Hippocampal formation (tissue), 2 donors: Measurements from ENCODE around the gene DMBX1.

Source experiments
- DNase-seq, 2 donors: peaks; one replicate each; lab custom pipeline; 2025; lab: John Stamatoyannopoulos, UW

Gene DMBX1

DNA sequence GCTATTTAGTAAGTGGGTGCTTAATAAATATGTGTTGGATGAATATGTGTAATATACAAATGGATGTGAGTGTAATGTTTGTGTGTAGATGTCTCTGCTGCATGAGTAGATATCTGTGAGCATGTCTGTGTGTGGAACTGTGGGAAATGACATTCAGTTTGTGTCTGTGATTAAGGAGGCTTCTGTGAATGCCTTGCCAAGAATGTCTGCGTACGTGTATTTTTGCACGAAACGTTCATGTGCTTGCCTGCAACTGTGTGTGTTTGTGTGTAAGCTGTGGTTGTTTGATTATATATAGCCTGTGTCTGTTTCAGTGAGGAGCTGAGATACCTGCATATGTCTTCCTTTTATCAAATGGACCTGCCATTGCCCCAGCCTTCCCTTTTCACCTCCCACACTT, 13.8 kb downstream of the DMBX1 start:
- no peak for DNase-seq

DNA sequence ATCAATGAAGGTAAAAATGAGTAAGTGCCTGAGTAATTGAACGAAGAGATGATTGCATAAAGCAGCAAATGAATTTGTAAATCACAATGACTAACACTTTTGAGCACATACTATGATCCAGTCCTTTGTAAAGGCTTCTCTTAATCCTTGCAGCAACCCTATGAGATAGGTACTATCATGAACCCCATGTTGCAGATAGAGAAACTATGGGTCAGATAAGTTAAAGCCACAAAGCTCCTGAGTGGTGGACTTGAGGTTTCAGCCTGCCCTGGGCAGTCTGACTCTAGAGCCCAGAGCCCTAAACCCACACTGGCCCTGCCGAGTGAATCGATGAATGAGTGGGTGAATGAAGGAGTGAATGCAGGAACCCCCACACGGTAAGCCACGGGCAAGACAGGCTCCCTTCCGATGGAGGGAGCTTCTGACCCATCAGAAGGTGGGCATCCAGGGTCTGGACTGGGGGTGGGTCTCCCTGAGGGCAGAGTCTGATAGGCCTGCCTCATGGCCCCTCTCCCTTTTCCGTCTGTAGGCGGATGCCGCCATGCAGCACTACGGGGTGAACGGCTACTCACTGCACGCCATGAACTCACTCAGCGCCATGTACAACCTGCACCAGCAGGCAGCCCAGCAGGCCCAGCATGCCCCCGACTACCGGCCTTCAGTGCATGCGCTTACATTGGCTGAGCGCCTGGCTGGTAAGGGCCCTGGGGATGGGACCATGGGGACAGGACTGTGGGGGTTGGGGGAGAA, 17.0 kb downstream of the DMBX1 start:
- no peak for DNase-seq

DNA sequence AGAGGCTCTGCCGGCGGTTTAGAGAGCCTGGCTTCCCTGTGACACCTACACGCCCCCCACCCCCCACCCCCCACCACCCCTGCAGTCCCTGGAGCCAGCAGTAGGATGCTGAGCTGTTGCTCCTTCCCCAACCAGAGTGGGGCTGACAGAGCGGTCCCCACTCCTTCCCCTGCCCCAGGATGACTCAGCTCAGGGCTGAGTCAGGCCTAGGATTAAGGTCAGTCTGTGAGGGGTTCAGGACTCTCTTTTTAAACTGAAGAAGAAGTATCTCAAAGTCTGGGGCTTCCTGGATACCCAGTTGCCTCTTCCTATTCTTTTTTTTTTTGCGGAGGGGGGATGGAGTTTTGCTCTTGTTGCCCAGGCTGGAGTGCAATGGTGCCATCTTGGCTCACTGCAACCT, 19.1 kb downstream of the DMBX1 start:
- DNase-seq, result no peak

DNA sequence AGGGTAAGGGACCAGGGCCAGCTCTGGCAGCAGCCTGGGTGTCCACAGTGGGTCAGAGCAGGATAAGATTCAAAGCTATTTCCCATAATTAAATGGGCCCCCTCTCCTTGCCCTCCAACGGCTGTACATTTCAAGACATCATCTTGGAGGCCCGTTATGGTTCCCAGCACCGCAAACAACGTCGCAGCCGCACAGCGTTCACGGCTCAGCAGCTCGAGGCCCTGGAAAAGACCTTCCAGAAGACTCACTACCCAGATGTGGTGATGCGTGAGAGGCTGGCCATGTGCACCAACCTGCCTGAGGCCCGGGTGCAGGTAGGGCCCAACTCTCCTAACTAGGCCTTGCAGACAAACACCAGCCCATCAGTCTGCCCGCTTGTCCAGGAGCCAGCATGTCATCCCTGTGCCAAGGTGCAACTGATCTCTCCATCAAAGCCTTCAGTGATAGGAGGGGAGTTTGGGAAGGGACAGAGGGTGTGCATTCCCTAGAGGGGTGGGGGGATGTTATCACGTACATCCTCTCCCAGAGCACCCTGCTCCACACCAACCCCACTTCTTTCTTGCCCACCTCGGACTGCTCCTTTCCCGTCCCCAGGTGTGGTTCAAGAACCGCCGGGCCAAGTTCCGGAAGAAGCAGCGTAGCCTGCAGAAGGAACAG, 20.8 kb downstream of the DMBX1 start:
- no peak for DNase-seq

DNA sequence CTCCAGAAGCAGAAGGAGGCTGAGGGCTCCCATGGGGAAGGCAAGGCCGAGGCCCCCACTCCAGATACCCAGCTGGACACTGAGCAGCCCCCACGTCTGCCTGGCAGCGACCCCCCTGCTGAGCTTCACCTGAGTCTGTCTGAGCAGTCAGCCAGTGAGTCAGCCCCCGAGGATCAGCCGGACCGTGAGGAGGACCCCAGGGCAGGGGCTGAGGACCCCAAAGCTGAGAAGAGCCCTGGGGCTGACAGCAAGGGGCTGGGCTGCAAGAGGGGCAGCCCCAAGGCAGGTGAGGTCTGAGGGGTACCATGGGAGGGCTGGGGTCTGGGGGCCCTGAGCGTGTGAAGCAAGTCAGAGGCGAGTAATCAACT, 21.3 kb downstream of the DMBX1 start:
- no peak for DNase-seq

DNA sequence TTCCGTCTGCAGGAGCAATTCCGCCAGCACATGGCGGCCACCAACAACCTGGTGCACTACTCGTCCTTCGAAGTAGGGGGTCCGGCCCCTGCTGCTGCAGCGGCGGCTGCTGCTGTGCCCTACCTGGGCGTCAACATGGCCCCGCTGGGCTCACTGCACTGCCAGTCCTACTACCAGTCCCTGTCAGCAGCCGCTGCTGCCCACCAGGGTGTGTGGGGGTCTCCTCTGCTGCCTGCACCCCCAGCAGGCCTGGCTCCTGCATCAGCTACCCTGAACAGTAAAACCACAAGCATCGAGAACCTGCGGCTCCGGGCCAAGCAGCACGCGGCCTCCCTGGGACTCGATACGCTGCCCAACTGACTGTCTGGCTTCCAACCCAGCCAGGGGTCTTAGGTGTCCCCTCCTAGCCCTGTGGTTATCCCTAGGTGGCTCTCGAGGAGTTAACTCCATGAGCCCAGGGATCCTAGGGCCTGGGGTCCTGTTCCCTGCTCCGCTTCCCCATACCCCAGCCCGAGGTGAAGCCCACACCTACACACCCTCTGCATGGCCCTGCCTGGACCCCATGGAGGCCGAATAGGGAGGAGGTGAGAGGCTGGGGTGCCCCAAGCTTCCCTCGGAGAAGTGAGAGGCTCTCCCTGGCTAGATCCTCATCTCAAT, 22.6 kb downstream of the DMBX1 start:
- no peak for DNase-seq

DNA sequence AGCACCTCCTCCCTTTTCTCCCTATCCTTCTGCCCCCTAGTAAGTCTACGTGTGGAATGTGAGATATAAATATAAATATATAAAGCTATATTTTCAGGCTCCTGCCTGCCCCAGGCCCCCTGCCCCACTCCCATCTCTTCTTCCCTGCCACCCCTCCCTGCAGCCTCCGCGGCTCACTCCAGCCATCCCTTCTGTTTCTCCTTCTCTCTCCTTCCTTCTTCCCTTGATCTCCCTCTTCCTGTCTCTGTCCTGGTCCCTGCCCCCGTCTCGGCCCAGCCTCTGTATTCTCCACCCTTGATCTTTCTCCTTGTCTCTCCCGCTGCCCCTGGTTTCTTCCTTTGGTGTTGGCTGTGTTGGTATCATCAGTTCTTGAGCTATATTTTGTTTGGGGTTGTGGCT, 23.2 kb downstream of the DMBX1 start:
- no peak for DNase-seq

DNA sequence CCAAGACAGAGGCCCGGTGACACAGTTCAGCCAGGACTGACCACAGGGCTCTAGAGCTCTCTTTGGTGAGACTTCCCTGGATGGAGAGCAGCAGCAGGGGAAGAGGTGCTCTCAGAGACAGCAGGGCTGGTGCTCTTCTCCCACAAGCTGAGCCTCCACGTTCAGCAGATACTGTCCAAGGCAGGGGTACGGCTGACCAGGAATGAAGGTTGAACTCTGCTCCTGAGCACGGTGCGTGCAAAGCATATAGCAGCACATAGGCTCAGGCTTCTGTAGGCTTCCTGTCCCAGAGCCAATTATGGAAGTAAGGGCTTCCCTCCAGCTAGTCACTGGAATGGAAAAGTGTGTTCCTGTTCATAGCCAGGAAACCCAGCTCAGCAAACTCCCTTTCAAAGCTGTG, 23.9 kb downstream of the DMBX1 start:
- no peak for DNase-seq

DNA sequence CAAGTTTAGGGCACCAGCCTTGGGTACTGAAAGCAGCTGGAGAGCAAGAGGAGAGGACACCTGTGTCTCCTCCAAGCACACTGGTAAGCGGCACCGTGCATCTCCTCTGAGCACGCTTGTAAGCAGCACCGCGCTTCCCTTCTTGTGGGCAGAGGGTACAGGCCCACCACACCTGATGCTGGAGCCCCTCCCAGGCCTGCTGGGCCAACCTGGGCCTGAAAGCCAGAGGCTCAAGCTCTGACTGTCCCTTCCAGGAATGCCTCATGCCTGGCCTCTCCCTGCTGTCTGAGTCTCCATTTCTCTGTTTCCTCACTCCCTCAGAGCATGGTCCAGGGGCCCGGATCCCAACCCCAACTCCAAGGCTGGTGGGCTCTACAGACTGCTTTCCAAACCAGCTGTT, 25.9 kb downstream of the DMBX1 start:
- DNase-seq, result no peak

DNA sequence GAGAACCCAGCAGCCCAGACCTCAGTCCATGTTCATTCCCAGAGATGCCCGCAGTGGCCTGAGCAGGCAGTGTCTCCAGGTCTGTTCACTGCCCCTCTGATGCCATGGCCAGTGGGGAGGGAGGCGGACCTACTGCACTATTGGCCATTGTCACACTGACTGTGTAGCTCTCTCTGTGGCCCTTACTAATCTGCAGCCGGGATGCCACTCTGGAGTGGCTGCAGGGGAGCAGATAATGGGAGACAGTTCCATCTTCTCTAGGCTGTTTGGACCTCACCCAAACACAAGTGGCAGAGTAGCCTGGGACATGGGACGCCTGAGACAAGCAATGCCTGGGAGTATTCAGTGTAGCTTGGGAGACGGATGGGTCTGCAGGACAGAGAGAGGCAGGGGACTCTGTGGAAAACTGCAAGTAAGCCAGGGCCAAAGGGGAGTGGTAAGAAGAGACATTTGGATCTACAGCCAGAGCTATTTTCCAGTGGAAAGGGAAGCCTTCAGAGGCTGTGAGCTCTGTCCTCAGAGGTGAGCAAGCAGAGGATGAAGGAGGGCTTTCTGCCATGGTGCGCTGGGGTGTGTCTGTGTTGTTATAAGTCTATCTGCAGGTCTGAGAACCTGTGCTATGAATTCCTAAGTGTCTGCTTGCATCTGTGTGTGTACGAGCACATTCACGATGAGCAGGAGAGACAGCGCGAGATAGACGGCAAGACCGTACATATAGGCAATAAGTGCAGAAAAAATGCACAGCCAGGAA, 26.7 kb downstream of the DMBX1 start:
- DNase-seq, result no peak

DNA sequence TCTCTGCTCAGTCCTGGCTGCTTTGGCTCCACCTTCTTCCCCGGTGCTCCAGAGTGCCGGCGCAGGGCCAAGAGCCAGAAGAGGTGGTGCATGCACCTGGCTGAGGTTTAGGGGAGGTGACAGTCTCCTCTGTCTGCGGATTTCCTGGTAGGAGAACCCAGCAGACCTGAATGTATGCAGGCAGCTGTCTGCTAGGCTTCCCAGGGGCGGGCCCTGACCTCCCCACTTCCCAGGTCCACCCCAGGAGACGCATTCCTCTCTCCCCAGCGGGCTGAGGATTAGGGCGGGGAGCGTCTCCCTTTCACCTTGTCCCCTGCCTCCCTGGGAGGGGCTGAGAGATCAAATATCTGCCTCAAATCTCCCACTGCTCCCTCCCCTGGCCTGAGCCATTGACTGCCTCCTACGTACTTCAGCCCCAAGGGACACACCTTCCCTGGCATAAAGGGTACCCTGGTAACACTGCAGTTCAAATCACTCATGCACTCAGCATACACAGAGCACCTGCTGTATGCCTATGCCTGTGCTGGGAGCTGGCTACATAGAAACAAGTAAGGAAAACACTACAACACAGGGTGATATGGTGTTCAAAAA, 27.5 kb downstream of the DMBX1 start:
- no peak for DNase-seq

DNA sequence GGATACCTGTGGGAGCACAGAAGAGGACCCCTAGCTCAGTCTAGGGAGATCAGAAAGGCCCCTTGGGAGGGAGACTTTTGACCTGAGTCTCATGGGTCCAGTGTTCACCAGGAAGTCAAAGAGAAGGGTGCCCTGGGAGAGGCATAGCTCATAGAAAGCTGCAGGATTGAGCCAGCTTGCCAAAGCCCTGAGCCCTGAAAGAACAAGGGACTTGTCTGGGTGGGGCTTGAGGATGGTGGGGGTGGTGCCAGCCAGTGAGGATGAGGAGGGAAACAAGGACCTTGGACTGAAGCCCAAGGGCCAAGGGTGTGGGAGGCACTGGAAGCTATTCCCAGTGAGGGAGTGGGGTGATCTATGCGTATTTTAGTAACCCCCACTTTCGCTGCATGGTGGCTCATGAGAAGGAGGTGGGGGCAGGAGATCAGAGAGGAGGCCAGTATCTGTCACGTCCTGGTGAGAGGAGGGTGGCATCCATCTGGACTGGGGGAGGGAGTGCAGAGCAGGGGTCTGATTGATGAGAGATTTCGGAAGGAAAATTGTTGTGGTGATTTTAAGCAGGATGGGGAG, 28.4 kb downstream of the DMBX1 start:
- no peak for DNase-seq

DNA sequence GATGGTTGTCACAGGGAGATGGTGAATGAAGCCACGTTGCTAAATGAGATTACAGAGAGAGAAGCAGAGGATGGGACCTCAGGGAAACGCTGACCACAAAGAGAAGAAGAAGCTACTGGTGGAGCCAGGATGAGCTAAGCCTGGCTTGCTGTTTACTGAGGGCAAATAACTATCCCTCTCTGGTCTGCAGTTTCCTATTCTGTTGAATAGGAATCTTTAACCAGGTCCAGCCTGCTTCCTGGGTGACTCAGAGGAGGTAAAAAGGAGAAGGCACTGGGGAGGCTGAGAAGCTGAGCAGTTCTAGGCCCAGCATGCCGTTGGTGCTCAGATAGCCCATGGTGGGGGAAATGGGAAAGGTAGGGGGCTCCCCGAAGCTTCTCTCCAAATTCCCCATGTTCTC, 29.6 kb downstream of the DMBX1 start:
- DNase-seq, result no peak

DNA sequence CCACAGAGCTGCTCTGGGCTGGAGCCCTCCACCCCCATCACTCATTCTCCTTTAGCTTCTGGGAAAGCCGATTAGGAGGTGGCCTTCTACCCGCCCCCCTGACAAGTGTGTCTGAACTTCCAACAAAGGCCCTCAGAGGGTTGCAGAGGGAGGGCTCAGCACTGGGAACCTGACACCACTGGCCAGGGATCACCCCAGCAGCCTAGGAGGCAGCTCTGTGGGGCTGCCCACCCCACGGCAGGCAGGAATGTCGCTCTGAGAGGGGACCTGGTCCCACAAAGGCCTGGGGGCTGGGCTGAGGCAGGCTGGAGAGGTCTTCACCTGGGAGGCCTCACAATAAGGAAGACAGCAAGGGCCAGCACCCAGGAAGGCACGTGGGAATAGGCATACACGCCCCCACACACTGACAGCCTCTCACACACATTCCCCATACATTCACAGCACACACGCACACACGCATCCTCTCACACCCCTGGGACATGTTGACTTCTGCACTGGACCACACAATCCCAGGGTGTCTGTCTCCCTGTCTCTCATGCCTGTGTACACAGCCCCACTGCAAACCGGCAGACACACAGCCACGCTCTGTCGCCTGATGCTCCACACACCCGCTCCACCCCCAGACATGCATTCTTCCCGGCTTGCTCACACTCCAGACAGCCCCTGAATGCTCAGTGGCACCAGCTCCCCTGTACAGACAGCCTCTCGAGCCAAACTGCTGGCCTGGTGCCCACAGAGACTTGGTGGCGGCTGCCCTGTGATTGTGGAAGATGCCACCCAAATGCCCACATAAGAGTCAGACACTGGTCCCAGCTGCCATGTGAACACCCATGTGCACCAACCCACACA, 30.7 kb downstream of the DMBX1 start:
- no peak for DNase-seq

DNA sequence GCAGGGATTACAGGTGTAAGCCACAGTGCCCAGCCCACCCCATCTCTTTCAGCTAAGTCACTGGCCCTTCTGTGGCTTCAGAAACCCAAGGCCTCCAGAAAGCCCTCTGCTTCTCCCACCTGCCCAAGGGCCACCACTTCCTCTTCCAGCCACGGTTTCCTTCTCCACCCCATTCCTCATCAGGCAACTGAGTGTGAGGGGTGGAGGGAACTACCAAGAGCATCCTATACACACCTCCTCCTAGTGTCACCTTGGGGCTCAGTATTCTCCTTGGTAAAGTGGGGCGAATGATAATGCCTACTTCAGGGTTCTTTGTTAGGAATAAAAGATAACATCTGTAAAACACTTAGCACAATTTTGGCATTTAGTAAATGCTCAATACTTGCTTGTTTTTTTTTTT, 31.8 kb downstream of the DMBX1 start:
- no peak for DNase-seq

DNA sequence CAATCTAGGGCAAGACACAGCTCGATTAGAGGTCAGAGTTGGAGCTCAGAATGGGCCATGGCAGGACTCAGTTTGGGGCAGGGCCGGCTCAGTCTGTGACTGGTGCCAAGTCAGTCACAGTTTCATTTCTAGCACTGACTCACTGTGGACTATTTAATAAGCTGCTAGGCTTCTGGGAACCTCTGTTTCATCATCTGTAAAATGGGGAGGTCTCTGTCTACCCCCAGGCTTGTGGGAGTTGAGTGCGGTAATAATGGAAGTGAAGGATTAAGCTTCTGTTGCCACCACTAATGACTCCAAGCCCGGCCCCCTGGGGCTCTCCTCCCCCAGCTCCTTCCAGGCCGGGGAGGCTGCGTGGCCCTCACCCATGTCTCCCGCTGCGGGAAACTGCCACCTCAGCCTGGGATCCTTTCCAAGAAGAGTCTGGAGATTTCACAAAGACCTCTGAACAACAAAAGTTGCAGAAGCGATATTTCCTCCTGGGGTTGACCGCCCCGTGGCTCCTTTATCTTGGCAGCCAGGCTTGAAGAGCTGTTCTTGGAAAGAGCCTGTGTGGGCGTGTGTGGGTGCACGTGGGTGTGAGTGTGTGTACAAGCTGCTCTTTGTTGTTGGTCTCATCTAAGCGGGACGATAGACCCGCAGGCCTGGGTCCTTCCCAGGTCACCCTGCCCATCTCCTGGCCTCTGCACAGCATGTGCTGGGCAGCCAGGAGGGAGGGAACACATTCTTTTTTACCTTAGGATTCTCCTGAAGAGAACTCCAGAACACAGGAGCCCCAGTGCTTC, 32.7 kb downstream of the DMBX1 start:
- no peak for DNase-seq

DNA sequence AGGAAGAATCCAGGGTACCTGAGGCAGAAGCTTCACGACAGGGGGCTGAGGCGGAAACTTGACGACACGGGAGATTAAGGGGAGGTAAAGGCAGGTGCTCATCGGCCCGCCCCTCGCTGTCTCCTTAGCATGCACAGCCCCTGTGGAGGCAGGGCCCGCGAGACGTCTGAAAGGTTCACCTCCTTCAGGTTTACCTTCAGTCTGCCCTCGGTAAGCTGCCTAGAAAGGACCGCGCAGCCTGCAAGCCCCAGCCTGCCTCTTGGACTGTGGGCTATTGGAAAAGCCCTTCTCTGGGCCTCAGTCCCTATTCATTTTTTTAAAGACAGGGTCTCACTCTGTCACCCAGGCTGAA, 33.3 kb downstream of the DMBX1 start:
- DNase-seq, result no peak

DNA sequence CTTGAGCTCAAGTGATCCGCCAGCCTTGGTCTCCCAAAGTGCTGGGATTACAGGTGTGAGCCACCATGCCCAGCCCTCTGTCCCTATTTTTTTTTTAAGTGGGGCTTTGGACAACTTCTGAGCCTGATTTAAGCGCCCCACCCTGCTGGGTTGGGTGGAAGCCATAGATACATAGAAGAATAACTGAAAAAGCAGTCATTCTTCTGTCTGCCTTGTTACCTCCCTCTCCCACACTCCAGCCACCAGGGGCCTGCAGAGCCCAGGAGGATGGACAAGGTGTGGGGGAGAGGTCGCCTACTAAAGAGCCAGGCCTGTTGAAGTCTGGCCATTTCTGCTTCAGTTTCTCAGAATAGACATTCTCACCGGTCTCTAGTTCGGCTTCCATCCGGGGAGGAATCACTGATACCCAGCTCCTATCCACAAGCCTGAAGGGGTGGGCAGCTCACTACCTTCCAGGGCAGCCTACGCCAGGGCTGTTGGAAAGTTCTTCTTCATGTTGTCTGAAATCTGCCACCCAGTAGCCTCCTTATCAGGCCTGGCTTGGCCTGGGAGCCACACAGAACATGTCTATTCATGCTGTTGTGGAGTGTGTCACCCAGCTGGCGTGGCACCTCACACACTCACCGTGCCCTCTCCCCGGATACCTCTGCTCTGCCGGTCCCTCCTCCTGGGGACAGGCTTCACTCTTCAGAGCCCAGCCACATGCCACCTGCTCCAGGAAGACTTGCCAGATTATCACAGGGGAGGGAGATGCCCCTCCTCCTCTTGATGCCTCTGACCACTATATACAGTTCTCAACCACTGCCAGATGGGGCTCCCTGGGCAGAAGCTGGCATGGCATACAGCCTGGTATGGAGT, 34.1 kb downstream of the DMBX1 start:
- no peak for DNase-seq

DNA sequence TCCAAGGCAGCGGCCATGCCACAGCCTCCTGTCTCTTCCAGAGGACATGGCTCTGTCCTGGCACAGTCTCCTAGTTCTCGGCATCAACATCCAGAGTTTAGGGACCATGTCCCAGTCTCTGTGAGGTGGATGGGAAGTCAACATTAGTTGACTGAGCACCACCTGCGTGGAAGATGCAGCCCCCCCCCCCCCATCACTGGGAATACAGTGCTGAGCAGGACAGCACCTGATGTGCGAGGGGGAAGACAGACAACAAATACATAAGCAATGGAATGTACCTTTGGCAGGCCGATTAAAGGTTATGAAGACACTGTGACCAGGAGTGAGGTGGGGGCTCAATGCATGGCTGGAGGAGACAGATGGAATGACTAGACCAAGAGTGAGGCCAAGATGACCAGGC, 35.2 kb downstream of the DMBX1 start:
- DNase-seq, result no peak
